Subcutaneous adipose tissue (tissue), 4 donors: ENCODE results near the gene HSPG2. TPM values are rescaled to one million over a fixed set of nuclear protein-coding genes. Genes with fewer than 3 reads are reported as not detected.

ENCODE experiments used
- CTCF ChIP-seq: fragments of 450-650 bp; IDR thresholded peaks from one replicate; pipeline ENCODE4 v1.5.1; 2016; ENCODE audit warnings: low read depth, mild to moderate bottlenecking, control low read depth, antibody characterized with exemption, moderate library complexity
- total RNA-seq, 4 donors: library from RNA; depleted of rRNA; stranded (reverse); fragments of >200 nt; gene quantifications; one replicate each; pipeline ENCODE4 v1.1.0, GENCODE V29; 2016

Gene HSPG2
- total RNA-seq, 4 donors from 2014 or later: 90.5 to 556 (median 207) TPM

DNA sequence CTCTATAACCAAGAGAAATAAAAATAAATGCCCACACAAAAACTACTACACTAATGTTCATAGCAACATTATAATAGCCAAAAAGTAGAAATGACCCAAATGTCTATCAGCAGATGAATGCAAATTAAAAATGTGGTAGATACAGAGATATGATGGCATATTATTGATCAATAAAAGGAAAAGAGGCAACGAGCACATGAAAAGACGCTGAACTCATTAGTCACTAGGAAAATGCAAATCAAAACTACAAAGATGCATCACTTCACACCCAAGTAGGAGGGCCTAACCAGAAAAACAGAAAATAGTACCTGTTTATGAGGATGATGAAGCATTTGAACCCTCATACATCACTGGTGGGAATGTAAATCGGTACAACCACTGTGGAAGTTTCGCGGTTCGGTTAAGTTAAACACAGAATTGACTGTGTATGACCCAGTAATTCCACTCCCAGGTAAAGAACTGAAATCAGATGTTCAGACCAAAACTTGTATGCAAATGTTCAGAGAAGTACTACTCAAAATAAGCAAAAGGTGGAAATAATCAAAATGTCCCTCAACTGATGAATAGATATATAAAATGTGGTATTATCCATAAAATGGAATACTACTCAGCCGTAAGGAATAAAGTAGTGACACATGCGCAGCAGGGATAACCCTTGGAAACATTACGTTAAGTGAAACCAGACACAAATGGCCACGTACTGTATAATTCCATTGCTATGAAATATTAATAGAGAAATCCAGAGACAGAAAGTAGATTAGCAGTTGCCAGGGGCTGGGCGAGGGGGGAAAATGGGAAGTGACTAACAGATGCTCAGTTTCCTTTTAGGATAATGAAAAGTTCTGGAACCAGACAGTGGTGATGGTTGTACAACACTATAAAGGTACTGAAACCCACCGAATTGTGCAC, 157.2 kb downstream of the HSPG2 start:
- TF ChIP-seq CTCF: no peak

- TF ChIP-seq CTCF: no peak
Observed at GRCh38 chr1:21778405-21778727, 158.7 kb downstream of the HSPG2 start.

DNA sequence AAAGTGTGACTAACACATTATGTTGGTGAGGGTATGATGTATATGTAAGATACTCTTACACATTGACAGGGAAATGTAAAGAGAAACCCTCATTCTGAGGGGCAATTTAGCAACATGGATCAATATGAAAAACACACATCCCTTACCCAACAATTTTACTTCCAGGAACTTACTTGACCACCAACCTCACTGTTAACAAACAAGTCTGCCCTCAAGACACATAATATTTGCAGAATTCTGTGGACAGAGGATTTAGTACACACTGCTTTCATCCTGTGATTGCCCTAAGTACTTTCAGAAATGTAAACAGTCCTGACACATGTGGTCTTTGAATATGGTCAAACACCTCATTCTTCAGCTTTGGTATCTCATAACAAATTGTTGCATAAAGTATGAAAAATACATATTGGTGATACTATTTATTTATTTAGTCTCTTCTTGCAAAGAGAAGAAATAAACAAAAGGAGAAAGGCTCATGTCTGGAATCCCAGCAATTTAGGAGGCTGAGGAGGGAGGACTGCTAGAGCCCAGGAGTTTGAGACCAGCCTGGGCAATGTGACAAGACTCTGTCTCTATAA, 161.0 kb downstream of the HSPG2 start:
- TF ChIP-seq CTCF: no peak

DNA sequence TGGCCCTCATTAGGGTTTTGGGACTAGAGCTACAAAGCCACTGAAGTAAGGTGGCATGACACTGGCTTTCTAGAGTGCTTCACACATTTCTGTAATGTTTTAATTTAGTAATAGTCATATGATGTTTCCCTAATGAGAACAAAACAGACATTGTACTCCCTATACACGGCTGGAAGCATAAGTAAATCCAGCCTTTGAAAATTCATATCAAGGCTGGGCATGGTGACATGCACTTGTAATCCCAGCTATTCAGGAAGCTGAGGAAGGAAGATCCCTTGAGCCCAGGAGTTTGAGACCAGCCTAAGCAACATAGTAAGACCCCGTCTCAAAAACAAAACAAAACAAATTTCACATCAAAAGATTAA, 161.6 kb downstream of the HSPG2 start:
- TF ChIP-seq CTCF: no peak

DNA sequence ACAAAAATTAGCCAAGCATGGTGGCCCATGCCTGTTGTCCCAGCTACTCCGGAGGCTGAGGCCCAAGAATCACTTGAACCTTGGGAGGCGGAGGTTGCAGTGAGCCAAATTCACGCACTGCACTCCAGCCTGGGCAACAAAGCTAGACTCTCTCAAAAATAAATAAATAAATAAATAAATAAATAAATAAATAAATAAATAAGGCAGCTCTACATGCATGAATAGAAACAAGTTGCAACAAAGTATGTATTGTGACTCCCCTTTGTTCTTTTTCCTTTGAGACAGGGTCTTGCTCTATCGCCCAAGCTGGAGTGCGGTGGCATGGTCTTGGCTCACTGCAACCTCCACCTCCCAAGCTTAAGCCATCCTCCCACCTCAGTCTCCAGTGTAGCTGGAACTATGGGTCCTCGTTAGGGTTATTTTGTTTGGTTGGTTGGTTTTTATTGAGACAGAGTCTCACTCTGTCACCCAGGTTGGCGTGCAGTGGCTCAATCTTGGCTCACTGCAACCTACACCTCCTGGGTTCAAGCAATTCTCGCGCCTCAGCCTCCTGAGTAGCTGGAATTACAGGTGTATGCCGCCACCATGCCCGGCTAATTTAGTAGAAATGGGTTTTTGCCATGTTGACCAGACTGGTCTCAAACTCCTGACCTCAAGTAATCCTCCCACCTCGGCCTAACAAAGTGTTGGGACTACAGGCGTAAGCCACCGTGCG, 162.1 kb downstream of the HSPG2 start:
- no peak for TF ChIP-seq CTCF

DNA sequence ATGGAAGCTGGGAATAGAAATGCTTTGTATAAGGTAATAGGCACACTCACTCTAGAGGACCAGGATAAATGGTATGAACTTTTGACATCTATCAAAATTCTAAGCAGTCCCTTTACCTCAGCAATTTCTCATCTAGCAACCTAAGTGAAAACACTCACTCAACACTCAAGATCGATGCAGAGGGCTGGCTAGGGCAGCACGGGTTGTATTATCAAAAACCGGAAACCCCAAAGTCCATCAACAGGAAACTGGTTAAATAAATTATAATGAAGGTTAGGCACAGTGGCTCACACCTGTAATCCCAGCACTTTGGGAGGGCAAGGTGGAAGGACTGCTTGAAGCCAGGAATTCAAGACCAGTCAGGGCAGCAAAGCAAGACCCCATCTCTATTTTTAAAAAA, 163.5 kb downstream of the HSPG2 start:
- no peak for TF ChIP-seq CTCF

Other genes starting within 250 kb of the HSPG2 start
- gene USP48, start 154.2 kb downstream of the HSPG2 start, total RNA-seq: 10 to 100 TPM; 55.2 to 80.9 (median 61.6) TPM
- gene LDLRAD2, start 125.0 kb downstream of the HSPG2 start, total RNA-seq: not detected
- gene CELA3B, start 39.7 kb upstream of the HSPG2 start, total RNA-seq: not detected
- not detected for gene CELA3A, start 64.3 kb upstream of the HSPG2 start, total RNA-seq
- 100 to 1,000 TPM; 153 to 332 (median 228) TPM for gene CDC42, start 115.4 kb upstream of the HSPG2 start, total RNA-seq
- under 1 TPM in 1 of 4 donors, not detected in 3; under 0.01 TPM for gene WNT4, start 205.8 kb upstream of the HSPG2 start, total RNA-seq